HG02759 (cell line): ENCODE data around the gene MLLT3.

Source experiments
- ATAC-seq: cut with Tn5 transposase; IDR thresholded peaks from one replicate; pipeline ENCODE4 v1.9.1; 2021; ENCODE audit warnings: mild to moderate bottlenecking, moderate library complexity; ENCODE audit not compliant: unreplicated experiment

The MLLT3 gene

DNA sequence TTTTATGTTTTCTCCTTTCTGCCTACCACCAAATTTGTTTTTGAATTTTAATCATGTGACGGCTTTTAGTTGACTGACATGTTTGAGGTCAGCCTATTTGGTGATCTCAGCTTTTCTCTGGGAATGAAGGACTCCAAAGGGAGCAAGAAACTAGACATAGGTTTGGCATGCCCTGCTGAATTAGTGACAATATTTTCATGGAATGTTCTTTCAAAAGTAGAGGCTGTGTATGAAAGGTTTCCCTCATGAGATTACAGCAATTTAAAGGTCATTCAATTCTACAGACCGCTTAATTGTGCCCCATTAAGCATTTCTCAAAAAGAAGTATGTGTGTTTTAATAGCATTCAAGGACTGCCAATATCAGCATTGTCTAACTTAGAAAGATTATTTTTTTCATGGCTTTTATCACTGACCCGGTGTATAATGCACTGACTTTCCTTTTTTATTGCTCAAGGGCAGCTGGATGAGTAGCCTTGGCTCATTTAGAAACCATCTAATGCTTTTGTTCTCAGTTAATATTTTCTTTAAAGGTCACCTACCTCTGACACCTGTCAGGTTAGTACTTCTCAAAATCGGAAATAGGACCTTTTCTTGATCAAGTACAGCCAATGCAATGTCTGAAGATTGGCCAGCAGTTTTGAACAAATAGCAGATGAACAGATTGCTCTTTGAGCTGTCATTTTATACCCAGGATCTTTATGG lies 8.1 kb upstream of the MLLT3 start:
- no peak for ATAC-seq

DNA sequence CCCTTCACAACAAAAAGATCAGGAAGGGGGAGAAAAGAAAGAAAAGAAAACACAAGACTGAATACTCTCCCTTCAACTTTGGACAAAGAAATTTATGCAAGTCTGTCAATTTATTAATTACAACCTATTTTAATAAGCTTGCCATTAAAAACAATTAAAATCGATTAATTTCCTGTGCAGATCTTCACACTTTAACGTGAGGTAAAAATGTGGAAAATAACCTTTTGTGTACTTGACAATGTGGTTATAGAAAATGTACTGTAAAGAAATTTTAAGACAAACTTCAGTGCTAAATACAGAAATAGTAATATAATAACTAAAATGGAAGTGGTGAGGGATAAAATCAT lies 2.7 kb upstream of the MLLT3 start:
- ATAC-seq, result no peak

DNA sequence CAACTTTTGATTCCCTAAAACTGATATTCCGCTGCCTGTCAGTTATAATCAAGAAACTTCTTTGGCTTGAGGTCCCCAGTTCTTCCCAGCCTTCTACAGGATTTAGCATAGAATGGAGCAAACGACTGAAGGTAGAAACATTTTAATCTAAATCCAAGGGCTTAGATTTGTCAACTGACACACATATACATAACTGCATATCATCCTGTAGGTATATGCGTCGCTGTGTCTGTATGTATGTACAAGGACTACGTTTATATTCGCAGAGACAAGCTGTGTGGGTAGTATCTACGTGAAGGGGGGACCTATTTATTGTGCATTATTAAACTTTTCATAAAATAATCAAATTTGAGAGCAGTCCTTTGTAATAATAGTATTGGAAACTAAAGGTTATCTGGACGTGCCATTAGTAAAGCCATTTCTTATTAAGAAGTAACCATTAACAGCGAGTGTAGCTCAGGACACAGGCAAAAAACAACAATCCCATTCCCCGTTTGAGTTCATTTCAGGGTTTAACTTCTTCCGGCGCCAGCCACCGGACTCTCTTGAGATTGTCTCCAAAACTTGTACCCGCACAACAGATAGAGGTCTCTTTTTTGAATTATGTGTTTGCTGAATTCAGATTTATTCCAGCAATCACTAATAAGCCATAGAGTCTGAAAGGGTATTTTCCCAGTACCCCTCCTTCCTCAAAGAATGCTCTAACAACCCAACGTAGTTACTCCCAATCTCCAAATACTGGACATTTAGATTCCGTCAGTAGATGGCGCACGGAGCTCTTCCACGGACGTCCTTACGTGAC lies 2.1 kb upstream of the MLLT3 start:
- peak; percentile 19 for ATAC-seq

- ATAC-seq, result no peak
These were observed 1.4 kb upstream of the MLLT3 start for GRCh38 chr9:20623748-20624124.

GRCh38 chr9:20623021-20623747 lies 885 bp upstream of the MLLT3 start:
- peak; percentile 11 for ATAC-seq

DNA sequence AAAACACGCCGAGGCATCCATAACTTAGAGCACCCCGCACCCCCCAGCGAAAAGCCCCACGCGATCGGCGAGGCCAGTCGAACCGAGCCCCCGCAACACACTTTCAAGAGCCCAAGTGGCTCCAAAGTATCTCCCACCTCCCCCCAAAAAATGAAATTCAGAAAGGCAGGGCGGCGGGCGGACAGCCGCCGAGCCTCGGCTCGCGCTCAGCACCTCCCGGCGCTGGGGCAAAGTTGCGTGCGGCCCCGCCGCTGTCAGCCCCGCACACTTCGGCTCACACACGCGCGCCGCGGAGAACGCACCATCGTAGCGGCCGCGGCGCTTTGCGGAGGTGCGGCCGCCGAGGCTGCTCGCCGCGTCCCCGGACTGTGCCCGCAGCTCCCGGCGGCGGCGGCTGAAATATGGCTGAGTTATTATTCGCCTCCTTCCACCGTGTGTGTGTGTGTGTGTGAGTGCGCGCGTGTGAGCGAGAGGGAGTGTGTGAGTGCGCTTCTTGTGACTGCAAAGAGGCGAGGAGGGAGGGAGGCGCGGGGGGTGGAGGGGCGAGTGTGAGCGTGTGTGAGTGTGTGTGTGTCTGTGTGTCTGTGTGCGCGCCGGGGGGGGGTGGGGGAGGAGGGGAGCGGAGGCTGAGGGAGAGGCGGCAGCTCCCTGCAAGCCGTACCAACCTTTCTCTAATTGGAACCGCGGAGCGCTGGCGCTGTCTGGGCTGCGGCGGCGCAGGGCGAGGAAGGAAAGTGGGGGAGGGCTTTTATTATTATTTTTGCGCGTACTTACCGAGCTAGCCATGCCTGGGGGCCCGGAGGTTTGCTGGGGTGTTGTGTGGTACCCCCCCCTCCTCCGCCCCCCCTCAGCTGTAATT lies 599 bp downstream of the MLLT3 start:
- peak; percentile 18 for ATAC-seq

DNA sequence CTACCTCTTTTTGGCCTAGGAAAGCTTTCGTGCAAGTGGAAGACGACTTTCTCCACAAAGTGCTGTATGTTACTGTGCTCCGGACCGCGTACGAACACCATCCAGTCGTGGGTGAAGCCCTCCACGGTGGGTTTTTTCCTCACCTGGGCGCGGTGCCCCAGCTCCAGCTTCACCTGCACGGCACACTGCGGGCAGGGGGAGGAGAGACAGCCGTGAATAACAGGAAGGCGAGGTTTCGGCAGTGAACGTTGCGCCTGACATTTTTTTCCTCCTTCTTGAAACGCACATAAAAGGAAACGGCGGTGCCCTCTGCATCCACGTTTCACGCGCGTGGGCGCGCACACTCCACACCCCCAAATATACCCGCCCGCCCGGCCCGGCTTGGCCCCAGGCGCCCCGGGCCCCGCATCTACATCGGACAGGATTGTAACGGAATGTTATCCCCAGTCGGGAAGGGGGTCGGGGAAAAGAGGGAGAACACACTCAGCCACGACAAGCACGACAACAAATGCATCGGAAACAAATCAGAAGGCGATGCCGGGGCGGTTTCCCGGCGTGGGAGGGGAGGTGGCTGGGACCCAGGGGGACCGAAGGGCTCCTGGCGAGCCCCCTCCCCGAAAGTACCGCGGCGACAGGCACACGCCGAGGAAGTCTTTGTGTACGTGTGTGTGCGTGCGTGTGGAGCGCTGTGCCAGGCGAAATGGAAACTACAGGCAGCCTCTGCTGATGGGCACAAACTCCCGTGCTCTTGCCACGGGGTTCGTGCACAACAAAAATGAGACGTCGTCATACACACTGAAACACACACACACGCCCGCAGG lies 1.4 kb downstream of the MLLT3 start:
- ATAC-seq, result no peak

DNA sequence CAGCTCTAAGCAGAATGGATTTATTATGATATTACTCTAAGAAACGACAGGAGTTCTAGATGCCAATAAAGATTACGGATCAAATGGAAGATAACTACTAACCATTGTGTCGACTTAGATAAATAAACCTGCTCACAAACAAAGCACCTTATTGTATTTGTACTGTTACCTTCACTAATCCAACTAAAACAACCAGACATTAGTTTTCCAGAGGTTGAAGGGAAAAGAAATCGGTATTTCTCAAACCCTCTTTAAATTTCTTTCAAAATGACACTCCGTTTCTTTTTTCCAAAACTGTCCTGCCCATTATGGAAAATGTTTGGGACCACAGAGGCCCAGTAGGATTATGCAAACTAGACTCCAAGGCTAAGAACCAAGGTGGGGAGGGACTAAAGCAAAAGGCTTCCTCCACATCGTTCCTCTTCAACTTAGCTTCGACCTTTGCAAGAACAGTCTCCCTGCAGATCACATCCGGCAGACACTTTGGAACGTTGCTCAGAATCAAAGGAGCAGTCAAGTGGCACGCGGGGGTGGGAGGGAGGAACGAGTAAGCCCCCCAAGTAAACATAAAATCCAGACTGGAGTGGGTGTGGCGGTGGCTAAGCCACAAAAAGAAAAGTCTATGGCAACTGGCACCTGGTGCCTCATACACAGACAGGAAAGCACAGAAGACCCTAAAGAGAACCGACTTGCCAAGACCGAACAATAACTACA lies 2.7 kb downstream of the MLLT3 start:
- ATAC-seq, result no peak

DNA sequence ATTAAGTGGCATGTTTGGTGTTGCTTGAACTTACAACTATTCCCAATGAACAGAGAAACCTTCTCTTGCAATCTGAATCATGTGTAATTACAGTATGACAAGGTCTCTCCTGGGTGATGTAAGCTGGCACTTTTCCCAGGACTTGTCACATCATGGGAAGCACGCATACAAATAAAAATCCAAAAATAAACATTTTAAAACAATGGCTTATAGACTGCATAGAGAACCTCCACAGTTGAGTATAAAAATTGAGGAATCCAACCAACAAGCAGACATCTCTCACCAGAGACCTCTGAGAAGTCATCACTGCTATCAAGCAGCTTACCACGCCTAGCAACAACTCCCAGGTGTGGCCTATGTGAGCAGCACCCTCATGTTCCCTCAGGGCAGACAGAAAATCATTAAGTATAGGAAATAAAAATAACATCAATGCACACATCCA lies 3.9 kb downstream of the MLLT3 start:
- ATAC-seq, result no peak

DNA sequence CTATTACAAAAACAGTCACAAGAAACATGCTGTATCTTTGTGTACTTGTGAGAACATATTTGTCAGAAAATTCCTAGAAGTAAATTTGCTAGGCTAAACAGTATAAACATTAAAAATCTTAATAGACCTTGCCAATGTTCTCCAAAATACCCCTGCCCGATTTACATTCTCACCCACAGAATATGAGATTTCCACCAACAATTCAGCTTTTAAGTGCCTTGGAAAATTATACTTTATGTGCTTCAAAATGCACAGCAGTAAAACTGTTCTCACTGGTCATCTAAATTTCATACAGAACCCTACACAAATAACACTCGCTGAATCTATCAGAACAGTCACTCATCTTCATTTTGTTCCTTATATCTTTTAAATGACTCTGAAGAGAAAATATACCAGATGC lies 5.5 kb downstream of the MLLT3 start:
- no peak for ATAC-seq

DNA sequence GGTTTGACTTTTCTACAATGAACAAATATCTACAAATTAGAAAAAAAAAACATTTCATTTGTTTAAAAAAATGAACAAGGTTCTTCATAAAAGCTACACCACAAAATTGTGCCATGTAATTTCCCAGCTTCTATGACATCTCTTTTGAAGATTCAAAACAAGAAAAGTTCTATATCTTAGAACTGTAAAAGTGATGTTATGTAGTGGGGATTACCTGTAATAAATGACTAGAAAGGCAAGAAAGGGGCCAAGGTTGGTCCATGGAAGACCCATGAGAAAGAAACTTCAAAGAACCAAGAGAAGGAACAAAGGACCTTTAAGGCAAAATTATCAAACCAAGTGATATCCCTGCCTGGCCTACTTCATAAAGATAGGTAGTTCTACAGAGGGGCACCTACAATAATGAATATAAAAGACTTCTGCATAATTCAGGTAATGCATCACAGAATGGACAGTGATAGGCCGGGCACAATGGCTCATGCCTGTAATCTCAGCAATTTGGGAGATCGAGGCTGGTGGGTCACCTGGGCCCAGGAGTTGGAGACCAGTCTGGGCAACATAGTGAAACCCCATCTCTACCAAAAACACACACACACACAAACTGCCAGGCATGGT lies 7.6 kb downstream of the MLLT3 start:
- ATAC-seq, result no peak

GRCh38 chr9:20611691-20612287 lies 10.5 kb downstream of the MLLT3 start:
- ATAC-seq, result no peak

DNA sequence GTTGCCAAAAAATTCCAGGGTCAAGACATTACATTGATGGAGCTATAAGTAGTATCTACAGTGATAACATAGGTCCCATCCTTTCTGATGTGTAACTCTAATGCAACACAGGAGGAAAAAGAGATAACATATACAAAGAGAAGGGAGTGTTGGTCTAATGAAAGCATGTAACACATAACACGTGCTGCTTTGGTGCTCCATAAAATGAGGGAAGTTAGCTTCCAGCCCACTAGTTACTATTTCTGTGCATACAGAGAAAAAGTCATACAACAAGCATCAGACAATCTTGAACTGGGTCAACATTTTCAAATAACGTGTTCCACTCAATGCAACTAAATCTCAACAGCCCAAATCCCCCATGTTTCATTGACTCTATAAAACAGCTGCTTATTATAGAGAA lies 11.7 kb downstream of the MLLT3 start:
- no peak for ATAC-seq

- no peak for ATAC-seq
These were observed 13.7 kb downstream of the MLLT3 start for GRCh38 chr9:20608582-20608981.

GRCh38 chr9:20606652-20607051 lies 15.6 kb downstream of the MLLT3 start:
- ATAC-seq, result no peak

- ATAC-seq, result peak; percentile 85
These were observed 17.7 kb downstream of the MLLT3 start for GRCh38 chr9:20604562-20604961.

GRCh38 chr9:20603524-20604268 lies 18.6 kb downstream of the MLLT3 start:
- no peak for ATAC-seq

DNA sequence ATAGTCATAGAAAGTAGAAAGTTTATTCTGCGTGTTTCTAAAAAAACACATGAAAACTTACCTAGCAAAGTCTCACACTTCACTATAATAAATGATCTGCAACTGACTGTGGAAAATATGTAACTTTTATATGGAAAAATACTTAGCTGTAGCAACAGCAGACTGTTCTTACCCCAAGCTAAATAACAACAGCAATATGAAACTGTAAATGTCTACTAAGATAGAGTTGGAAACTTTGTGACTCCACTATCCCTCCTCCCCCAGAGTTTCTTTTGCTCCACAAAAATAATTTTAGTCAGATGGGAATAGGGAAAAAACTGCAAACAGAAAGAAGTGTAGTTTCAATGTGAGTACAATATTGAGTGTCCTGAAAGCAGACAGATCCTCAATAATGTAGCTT lies 21.0 kb downstream of the MLLT3 start:
- ATAC-seq, result no peak
